ENCODE measurements around the gene RPS15. TPM values are rescaled to one million over a fixed set of nuclear protein-coding genes. Genes with fewer than 3 reads are reported as not detected.

The RPS15 gene
- total RNA-seq, 1 donor from 2014 or later, result 603 TPM

- Mint-ChIP-seq H3K27ac (ENCODE audit: unreplicated experiment) (peak overlapping the region; percentile 98), H3K4me1 (ENCODE audit: low read depth, unreplicated experiment) (peaks cover 7% of the 10 kb centered on the region), H3K27me3 (ENCODE audit: unreplicated experiment) (peaks cover 36% of the 10 kb centered on the region), H3K4me3 (ENCODE audit: unreplicated experiment) (peak overlapping the region; percentile 79), H3K9me3 (ENCODE audit: unreplicated experiment) (peaks cover 28% of the 10 kb centered on the region), H3K36me3 (ENCODE audit: unreplicated experiment) (no peaks in the 10 kb centered on the region)
- TF ChIP-seq, protein P1, sequence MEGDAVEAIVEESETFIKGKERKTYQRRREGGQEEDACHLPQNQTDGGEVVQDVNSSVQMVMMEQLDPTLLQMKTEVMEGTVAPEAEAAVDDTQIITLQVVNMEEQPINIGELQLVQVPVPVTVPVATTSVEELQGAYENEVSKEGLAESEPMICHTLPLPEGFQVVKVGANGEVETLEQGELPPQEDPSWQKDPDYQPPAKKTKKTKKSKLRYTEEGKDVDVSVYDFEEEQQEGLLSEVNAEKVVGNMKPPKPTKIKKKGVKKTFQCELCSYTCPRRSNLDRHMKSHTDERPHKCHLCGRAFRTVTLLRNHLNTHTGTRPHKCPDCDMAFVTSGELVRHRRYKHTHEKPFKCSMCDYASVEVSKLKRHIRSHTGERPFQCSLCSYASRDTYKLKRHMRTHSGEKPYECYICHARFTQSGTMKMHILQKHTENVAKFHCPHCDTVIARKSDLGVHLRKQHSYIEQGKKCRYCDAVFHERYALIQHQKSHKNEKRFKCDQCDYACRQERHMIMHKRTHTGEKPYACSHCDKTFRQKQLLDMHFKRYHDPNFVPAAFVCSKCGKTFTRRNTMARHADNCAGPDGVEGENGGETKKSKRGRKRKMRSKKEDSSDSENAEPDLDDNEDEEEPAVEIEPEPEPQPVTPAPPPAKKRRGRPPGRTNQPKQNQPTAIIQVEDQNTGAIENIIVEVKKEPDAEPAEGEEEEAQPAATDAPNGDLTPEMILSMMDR (IDR thresholded peaks at IDR 0.05; ENCODE audit: partially characterized antibody, unreplicated experiment), result no peak
- DNase-seq, result peak; percentile 65
These were observed 34.3 kb downstream of the RPS15 start for GRCh38 chr19:1472231-1473084.

DNA sequence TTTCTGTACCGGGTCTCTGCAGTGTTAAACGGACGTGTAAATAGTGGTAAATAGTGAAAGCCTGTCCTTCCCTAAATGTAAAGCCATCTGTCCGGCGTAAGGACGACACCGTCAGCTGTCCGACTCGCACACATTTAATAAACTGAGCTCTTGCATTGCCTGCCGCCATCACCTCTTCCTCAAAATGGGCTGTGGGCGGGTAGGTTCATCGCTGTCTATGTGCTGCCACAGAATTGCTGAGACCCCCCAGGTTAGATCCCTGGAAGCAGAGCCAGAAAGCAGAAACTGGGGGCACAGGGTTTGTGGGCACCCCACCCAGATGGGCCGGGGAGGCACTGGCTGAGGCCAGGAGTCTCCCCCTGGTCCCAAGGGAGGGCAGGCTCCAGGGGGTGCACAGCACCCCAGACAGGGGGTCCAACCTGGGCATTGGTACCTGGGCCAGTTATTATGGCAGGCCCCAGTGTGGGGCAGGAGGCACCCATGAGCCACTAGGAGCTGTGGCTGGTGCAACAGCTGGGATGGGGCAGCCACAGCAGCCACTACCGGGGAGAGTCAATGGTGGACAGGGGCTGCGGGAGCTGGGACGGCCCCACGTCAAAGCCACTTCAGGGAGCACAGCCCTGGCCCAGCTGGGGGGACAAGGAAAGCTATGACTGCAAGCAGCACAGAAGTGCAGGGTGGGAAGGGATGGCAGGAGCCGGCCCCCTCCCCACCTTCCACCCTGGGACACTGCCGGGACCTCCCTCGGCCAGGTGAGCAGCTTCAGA is 35.1 kb downstream of the RPS15 start:
- TF ChIP-seq, protein P1 (IDR thresholded peaks at IDR 0.05; ENCODE audit: partially characterized antibody, unreplicated experiment), result no peak
- H3K27me3 Mint-ChIP-seq (ENCODE audit: unreplicated experiment), result peaks cover 36% of the 10 kb centered on the region
- H3K4me1 Mint-ChIP-seq (ENCODE audit: low read depth, unreplicated experiment), result peaks cover 7% of the 10 kb centered on the region
- H3K4me3 Mint-ChIP-seq (ENCODE audit: unreplicated experiment), result peak overlapping the region; percentile 79
- H3K36me3 Mint-ChIP-seq (ENCODE audit: unreplicated experiment), result no peaks in the 10 kb centered on the region
- DNase-seq, result peak; percentile 55
- H3K27ac Mint-ChIP-seq (ENCODE audit: unreplicated experiment), result peak overlapping the region; percentile 98
- H3K9me3 Mint-ChIP-seq (ENCODE audit: unreplicated experiment), result peaks cover 28% of the 10 kb centered on the region

GRCh38 chr19:1474011-1474764 is 36.0 kb downstream of the RPS15 start:
- Mint-ChIP-seq H3K4me1 (ENCODE audit: low read depth, unreplicated experiment) (peaks cover 8% of the 10 kb centered on the region), H3K27me3 (ENCODE audit: unreplicated experiment) (peaks cover 38% of the 10 kb centered on the region), H3K4me3 (ENCODE audit: unreplicated experiment) (no peak overlapping the region), H3K9me3 (ENCODE audit: unreplicated experiment) (peaks cover 29% of the 10 kb centered on the region), H3K27ac (ENCODE audit: unreplicated experiment) (peak overlapping the region; percentile 48), H3K36me3 (ENCODE audit: unreplicated experiment) (no peaks in the 10 kb centered on the region)
- no peak for DNase-seq
- TF ChIP-seq, protein P1 (IDR thresholded peaks at IDR 0.05; ENCODE audit: partially characterized antibody, unreplicated experiment), result no peak

GRCh38 chr19:1474765-1475351 is 36.7 kb downstream of the RPS15 start:
- no peak overlapping the region for H3K4me3 Mint-ChIP-seq (ENCODE audit: unreplicated experiment)
- no peak for DNase-seq
- TF ChIP-seq, protein P1 (IDR thresholded peaks at IDR 0.05; ENCODE audit: partially characterized antibody, unreplicated experiment), result no peak
- H3K4me1 Mint-ChIP-seq (ENCODE audit: low read depth, unreplicated experiment), result peaks cover 9% of the 10 kb centered on the region
- no peaks in the 10 kb centered on the region for H3K36me3 Mint-ChIP-seq (ENCODE audit: unreplicated experiment)
- H3K9me3 Mint-ChIP-seq (ENCODE audit: unreplicated experiment), result peaks cover 31% of the 10 kb centered on the region
- H3K27me3 Mint-ChIP-seq (ENCODE audit: unreplicated experiment), result peaks cover 38% of the 10 kb centered on the region
- no peak overlapping the region for H3K27ac Mint-ChIP-seq (ENCODE audit: unreplicated experiment)

Data from glutamatergic neuron (in vitro differentiated cells).